NK-92 (cell line): ENCODE measurements around the gene COL9A2.

Experiments
- DNase-seq: peaks from one replicate; lab custom pipeline; 2025; ENCODE audit not compliant: unreplicated experiment; lab: John Stamatoyannopoulos, UW

Gene COL9A2

DNA sequence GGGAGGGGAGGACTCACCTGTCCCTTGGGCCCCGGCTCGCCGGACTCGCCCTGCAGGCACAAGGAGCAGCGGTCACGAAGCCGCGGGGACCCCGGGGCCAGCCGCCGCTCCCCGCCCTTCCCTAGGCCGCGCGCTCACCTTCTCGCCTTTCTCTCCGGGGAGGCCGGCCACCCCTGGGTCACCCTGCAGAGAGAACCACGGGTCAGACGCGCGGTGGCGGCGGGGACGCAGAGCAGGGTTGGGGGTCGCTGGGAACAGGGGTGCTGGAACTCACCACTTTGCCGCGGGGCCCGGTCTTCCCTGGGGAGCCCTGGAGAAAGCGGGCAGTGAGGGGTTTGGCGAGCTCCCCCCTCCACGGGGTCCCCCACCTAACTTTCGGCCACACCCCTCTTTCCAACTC is 13.3 kb downstream of the COL9A2 start:
- no peak for DNase-seq

DNA sequence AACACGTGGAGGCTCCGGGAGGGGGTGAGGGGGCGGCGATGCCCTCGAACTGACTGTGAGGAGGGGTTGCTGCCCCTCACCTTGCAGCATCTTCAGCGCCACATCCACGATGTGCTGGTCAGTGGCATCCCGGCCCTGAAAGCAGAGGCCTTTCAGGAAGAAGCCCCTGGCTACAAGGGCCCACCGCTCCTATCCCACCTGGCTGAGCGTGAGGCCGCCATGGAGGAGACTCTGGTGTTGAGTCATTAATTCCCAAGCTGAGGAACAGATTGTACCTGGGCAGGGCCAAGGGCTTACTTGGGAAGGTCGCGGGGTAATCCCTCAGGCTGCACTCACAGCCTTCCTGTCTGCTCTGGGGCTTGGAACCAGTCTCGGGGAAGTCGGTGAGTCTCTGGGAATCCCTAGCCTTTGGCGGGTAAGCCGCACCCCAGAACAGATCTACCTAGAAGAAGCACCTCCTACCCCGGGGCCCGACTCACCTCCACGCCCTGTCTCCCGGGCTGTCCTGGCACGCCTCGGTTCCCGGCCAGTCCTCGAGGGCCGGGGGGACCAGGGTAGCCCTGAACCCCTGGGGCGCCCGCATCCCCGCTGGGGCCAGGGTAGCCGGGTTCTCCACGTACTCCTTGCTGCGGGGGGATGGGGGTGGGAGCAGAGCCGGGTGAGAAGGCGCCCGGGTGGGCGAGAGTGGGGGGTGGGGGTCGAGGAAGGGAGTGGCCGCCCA is 13.9 kb downstream of the COL9A2 start:
- no peak for DNase-seq

DNA sequence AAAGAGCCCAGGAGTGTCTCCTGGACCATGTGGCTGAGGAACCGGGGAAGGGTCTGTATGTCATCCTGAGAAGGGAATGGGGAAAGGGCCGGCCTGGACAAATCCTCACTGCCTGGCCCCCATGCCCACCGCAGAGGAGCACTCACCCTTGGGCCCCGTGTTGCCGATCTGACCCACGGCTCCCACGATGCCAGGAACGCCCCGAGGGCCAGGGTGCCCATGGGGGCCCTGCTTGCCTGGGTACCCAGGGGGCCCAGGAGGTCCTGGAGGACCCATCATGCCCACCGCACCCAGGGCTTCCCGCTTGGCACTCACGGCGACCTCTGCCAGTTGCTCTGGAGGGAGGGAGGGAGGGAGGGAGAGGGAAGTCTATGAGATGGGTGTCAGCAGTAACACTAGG is 14.6 kb downstream of the COL9A2 start:
- no peak for DNase-seq

DNA sequence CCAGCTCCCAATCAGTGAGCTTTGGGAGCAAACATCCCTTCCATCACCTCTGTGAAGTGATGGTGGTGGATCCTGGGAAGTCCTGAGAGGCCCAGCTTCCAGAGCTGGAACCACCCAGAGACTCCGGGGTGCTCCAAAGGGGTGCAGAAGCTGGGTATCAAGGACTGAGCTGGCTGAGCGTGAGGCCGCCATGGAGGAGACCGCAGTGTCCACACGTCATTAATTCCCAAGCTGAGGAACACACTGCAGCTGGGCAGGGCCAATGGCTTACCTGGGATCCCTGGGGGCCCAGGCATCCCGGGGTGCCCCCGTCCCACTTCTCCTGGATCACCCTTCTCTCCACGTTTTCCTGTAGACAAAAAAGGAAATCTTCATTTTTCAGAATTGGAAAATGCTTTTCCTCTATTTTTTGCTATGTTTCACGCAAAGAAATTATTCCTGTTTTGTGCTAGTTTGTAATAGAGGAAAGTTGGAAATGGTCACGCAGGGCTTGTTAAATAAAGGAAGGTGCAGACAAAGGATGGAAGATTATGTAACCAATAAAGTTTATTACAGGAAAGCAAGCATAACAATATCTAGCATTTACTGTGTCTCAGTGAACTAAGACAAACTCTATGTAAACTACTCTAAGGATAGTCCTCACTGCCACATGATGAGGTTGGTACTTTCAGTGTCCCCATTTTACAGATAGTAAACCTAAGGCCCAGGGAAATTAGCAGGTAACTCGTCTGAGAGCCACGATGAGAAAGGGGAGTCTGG is 15.4 kb downstream of the COL9A2 start:
- DNase-seq = no peak

DNA sequence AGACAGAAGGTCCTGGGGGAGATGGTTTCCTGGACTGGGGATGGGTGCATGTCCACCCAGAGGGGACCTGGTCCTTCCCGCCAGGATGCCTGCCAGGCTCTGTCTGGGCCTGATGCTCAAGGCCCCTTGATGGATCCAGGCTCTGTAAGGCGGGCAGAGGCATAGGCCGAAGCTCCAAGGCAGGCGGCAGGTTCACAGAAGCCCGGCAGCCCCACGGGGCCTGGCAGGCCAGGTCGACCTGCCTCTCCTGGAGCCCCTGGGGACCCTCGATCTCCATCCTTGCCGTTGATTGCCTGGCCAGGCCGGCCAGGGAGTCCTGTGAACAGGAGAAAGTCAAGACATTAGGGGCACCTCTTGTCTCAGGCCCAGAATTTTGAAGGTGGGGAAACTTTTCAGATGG is 16.0 kb downstream of the COL9A2 start:
- no peak for DNase-seq

DNA sequence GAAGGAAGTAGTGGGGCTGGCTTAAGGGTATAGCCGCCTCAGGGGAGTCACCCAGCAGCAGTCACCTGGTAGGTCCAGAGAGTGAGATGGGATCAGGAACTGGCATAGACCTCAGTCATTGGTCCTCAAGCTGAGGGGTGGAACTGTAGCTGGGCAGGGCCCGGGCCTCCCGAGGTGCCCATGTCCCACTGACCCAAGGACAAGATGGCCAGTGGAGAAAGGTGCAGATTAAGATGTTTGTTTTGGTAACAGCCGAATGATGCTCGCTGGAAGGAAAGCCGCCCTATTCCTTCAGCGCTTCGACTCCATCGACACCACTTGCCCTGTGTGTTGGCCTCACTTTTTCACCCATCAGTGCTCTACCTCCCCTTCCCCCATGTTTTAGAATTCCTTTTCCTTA is 16.4 kb downstream of the COL9A2 start:
- DNase-seq = no peak

DNA sequence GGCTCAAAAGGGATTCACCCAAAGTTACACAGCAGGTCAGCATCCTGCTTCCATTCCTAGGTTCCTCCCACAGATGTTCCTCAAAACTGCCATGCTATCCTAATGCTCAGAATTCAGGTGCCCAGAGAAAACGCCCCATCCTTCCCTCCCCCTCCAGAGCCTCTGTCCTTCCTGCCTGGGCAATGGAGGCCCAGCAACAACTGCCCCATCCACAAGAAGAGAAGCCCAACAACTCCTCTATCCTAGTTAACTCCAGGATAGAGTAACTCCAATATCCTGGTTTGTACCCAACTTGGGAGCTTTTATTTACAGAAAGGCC is 16.9 kb downstream of the COL9A2 start:
- DNase-seq = no peak

DNA sequence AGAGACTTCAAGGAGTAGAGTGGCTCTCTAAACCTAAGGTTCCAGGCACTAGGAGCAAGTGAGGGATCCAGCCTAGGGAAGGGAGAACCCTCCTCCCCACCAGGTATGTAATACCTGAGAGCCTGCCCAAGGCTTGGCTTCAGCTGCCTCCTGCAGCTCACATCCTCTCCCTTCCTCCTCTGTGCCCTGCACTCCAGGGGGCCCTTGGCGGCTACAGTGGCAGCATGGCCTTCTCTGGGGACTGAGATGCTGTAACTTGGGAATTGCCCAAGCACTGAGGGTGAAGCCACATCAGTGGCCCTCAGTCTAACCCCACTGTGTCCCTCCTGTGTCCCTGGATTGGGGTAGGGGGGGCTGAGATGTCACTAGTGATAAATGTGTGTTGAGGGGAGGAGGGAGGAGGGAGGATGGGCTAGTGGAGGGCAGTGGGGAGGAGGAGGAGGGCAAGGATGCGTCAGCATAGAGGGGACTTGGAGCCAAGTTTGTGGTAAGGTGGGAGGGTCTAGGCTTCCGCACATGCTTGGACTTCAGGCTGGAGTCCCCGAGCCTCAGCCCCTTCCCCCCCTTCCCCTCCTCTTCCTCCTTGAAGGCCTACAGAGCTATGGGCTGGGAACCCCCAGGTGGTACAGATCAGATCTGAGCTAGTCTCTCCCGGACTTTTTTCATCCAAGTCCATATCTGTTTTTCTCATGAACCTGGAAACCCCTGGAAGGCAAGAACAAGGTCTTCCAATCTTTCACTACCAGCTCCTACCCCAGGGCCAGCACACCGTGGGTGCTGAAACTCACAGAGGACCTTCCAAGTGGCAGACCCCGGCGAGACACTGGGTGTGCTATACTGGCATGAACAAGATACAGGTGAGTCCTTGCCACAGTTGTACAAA is 17.5 kb downstream of the COL9A2 start:
- DNase-seq = no peak

DNA sequence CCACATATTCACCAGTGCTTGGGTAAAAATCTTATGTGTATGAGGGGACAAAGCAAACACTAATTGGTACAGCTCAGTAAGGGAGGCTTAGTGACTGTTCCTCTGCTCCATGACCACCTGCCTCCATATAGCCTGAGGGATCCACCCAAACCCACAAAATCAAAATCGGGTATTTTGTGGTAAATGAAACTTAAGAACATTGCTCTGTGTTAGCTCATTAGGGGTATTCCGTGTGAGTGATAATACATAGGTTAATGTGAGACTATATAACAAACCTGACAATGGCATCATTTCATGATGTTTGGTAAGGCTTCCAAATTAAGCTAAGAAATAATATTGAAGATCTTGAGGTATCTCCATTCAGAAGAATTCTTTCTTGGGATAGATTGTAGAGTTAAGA is 25.8 kb downstream of the COL9A2 start:
- DNase-seq = no peak

DNA sequence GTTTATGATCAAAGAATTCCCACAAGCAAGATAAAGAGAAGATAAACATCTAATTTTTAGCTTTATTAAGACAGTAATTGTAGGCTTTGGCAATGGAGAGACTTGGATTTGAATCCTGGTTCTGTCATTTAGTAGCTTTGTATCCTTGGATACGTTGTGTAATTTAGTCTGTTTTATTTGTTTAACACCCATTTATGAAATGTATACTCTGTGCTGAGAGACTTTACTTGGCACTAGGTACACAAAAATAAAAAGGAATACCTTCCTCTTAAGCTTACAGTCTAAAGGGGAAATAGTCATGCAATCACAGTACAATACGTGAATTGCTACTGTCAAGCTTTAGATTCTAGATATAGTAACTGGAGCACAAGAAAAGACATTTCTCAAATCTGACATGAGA is 35.2 kb downstream of the COL9A2 start:
- no peak for DNase-seq

DNA sequence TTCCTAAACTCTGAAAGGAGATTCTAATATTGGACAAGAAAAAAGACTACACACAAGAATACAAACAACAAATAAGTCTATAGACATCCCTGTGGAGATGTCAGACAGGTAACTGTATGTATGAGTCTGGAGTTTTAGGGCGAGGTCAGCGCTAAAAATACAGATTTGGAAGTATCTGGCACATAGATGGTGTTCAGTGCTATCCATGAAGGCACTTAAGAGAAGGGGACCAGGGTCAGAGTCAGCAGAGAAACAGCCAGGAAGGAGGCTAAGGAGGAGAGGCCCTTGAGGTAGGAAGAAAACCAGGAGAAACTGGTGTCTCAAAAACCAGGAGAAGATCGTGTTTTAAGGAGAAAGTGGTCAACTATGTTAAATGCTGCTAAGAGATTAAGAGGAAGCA is 41.0 kb downstream of the COL9A2 start:
- no peak for DNase-seq

DNA sequence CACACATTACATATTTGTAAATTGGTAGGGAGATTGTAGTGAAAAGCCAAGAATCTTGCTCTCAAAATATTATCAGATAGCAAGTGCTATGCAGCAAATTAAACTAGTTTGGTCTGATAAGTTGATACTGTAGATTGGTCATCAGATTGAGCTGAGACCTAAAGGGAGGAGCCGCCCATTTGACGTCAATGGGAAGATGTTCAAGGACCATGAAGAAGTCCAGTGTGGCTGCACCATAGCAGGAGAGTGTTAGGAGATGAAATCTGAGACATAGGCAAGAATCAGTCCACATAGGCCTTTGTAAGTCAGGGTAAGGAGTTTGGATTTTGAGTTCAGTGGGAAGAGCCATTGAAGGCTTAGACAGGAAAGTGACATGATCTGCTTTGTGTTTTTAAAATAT is 42.8 kb downstream of the COL9A2 start:
- no peak for DNase-seq

DNA sequence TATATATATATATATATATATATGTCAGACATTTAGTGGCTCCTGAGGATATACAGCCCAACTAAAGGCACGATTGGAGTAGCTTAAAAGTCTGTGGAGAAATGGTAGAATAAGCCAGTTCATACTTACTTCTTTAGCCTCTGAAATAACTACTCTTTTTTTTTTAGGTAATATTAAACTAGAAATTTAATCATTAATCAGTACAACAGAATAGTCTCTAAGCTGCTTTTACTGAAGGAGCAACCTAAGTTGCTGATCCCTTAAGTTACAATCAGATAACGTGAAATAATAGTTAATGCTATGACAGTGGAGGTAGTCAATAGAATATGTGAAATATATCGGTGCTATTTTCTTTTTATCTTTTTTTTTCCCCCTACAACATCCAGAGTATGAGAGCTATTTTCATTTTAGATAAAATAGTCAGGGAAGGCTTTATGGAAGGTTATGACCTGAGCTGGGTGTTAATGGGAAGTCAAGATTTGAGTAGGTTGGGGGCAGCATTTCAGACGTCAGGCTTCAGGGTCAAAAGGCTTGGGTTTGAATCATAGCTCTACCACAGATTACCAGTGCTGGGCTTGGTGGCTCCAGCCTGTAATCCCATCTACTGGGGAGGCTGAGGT is 43.4 kb downstream of the COL9A2 start:
- no peak for DNase-seq

DNA sequence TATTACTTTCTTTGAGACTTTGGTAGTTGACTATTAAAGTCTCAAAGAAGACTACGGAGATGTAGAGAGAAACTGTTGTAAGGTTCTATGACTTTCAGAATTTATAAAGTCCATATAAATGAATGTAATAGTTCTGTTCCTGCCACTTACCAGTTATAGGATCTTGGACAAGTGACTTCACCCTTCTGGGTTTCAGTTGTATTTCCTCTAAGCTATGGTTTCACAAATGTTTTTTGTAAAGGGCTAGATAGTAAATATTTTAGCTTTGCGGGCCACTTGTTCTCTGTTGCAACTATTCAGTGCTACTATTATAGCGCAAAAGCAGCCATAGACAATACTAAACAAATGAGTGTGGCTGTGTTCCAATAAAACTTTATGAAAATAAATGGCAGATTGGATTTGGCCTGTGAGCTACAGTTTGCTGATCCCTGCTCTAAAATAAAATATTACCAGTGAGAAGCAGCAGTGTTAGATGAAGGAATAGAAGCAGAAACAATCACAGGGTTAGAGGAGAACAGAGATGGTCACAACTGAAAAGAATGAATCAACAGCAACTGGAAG is 44.4 kb downstream of the COL9A2 start:
- no peak for DNase-seq

DNA sequence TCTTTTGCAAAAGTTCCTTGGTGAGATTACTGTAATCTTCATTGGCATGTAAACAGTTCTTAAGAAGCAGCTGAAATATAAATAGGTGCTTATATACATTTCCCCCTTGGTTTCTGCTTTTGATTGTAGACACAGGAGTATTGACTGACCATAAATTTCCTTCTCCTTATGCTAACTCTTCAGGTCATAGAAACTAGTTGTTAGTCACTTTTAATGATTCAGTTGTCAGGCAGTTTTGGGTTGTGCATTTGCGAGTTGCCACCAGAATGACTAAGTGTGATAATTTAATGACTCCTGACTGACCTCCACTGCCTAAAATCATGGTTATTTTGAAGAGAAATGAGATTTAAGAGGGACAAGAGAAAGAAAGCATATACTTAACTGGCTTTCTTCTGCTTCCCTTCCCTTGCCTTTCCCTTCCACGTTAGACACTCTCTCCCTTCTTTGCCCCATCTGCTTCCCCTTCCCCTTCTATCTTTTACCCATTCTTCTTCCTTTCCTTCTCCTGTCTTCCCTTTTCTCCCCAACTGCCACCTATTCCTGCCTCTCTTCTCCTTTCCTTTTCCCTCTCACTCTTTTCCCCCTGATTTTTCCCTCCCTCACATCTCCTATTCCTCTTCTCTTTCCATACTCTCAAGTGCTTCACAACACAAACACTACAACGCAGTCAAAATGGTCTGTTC is 46.8 kb downstream of the COL9A2 start:
- no peak for DNase-seq

DNA sequence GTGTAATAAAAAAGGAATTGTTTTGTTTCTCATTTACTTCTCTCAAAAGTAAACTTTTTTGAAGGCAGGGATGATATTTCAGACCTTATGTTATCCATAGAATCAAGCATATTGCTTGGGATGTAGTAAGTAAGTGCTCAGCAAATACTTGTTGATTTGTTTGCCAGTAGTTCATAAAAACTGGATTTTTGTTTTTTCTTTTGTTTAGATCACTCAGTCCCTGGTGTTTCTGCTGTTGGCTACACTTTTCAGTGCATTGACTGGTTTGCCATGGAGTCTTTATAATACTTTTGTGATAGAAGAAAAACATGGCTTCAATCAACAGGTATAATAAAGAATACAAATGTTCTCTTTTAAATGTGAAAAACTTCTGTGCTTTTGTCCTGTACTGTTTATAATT is 48.9 kb downstream of the COL9A2 start:
- DNase-seq = no peak

DNA sequence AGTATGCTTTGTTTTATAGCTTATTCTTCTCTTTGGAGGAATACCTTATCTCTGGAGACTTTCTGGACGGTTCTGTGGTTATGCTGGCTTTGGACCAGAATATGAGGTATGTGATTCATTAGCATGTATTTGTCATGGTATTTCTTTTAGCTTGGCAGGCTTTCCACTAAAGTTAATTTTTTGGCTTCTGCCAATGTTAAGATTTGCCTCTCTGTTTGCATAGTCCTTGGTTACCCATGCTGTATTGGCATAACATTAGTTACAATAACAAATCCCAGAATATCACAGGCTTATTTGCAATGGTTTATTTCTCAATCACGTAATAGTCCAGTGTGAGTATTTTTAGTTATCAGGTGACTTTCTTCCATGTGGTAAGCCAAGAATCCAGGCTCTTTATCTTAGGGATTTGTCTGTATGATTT is 49.3 kb downstream of the COL9A2 start:
- no peak for DNase-seq

DNA sequence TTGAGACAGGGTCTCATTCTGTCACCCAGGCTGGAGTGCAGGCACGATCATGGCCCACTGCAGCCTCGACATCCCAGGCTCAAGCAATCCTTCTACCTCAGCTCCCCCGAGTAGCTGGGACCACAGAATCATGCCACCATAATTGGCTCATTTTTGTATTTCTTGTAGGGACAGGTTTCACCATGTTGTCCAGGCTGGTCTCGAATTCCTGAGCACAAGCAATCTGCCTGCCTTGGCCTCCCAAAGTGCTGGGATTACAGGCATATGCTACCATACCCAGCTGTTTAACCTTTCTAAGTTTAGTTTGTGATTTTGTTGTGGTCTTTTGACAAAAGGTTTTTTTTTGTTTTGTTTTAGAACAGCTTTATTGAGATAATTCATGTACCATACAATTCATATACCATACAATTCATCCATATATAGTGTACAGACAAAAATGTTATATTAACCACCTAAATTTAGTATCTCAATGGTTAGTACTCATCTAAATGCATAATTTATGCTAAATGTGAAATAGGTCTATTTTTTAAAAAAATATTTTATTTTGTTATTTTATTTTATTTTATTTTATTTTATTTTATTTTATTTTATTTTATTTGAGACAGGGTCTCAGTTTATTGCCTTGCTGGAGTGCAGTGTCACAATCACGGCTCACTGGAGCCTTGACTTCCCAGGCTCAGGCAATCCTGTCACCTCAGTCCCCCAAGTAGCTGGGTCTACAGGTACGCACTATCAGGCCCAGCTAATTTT is 50.1 kb downstream of the COL9A2 start:
- DNase-seq = no peak

DNA sequence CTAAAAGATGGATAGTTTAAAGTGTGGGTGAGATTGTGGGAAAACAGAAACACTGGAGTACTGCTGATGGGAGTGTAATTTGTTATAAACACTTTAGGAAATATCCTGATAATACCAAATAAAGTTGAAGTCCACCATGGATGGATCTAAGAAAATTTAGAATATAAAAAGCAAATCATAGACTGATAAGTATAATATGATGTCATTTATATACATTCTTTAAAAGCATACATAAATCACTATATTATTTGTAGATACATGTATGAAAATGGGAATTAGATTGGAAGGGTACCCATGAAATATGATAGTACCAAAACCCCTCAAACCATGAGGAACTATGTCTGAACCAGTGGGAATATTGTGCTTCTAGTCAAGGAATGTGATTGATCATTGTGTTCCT is 51.2 kb downstream of the COL9A2 start:
- DNase-seq = no peak

DNA sequence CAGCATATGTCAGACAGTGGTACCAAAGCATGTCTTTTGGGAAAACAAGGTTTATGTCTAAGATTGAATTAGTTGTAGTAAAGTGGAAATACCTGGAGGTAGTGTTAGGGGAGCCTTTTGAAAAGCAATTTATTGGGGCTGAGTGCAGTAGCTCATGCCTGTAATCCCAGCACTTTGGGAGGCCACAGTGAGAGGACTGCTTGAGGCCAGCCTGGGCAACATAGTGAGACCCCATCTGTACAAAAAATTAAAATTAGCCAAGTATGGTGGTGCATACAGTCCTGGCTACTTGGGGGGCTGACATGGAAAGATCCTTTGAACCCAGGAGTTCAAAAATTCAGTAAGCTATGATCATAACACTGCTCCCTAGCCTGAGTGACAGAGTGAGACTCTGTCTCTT is 51.8 kb downstream of the COL9A2 start:
- no peak for DNase-seq
